Rectal smooth muscle tissue (tissue), 1 donor: Measurements from ENCODE around the gene GPR18.
"Not testable (repeated sequence)": the region's sequence is repeated elsewhere in the genome, so short reads cannot be mapped to it uniquely, and the experiment has no call there.

Experiments used
- H3K27ac ChIP-seq: one replicate; pipeline ENCODE4 v1.7.0; 2013; ENCODE audit warnings: low read depth, low read length, inconsistent platforms
- H3K27me3 ChIP-seq: one replicate; pipeline ENCODE4 v1.7.0; 2013; ENCODE audit warnings: low read length; ENCODE audit not compliant: control insufficient read depth, insufficient read depth
- H3K36me3 ChIP-seq: one replicate; pipeline ENCODE4 v1.7.0; 2013; ENCODE audit warnings: low read length; ENCODE audit not compliant: control insufficient read depth, insufficient read depth
- H3K4me1 ChIP-seq: one replicate; pipeline ENCODE4 v1.7.0; 2013; ENCODE audit warnings: low read length; ENCODE audit not compliant: control insufficient read depth, insufficient read depth
- H3K4me3 ChIP-seq: one replicate; pipeline ENCODE4 v1.7.0; 2013; ENCODE audit warnings: low read length
- H3K9ac ChIP-seq: one replicate; pipeline ENCODE4 v1.7.0; 2013; ENCODE audit warnings: low read length

GPR18 gene

DNA sequence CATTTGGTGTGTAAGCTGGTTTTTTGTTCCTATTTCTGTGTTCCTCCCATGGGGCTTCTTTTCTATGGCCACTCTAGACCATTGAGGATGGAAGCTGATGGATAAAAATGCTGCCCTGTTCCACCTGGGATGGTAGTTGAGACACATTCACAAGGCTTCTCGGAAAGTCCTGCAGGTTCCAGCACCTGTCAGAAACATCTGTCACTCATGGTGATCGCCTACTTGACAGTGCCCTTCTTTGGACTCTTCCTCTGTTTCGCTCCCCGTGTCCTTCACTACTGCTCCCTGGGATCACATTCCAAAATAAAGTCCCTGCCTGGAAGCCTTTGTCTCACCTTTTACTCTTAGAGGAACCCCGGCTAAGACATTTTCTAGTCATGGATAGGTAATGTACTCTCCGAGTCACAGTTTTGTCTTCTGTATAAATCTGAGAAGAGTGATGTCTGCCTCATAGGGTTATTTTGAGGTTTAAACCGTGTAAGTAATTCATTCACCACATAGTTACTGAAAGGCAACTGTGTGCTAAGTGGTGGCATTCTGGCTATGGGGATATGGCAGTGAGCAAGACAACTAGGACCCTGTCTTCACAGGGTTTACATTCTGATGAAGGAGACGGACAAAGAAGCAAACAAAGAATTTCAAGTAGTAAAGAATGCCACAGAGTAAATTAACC, 36.5 kb downstream of the GPR18 start:
- no peak overlapping the region for H3K9ac ChIP-seq
- peaks cover 11% of the 10 kb centered on the region for H3K4me1 ChIP-seq
- H3K4me3 ChIP-seq, result no peak overlapping the region
- no peaks in the 10 kb centered on the region for H3K36me3 ChIP-seq
- H3K27ac ChIP-seq, result no peak overlapping the region
- no peaks in the 10 kb centered on the region for H3K27me3 ChIP-seq

DNA sequence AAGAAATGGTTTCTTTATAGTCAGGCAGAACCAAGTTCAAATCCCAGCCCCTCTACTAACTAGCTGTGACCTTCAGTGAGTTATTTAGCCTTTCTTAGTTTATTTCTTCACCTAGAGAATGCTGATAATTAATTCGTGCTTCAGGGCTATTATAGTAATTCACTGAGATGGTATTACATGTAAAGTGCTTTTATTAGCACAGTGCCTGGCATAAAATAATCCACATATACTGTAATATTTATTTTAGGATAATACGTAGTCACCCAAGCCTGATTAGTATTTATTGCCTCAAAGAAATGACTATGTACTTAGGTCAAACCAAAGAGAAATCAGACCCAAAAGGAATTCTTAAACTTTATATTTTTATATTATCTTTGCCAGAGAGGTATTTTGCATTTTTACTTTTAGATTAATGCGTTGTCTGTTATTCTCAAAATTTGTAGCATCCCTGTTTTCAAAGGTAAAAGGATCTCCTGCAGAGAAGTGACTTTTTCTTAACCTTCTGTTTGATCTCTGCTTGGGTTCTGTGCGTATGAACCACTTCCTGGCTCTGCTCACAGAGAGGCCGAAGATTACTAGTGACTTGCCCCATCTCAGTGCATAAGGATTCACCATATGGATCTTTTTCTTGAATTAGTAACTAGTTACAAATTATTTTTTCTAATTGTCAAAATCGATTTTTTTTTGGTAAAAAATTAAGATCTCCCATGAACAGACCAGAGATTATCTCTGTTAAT, 37.8 kb downstream of the GPR18 start:
- H3K36me3 ChIP-seq, result no peaks in the 10 kb centered on the region
- no peak overlapping the region for H3K4me3 ChIP-seq
- no peak overlapping the region for H3K27ac ChIP-seq
- no peak overlapping the region for H3K9ac ChIP-seq
- H3K4me1 ChIP-seq, result peaks cover 9% of the 10 kb centered on the region
- H3K27me3 ChIP-seq, result no peaks in the 10 kb centered on the region

DNA sequence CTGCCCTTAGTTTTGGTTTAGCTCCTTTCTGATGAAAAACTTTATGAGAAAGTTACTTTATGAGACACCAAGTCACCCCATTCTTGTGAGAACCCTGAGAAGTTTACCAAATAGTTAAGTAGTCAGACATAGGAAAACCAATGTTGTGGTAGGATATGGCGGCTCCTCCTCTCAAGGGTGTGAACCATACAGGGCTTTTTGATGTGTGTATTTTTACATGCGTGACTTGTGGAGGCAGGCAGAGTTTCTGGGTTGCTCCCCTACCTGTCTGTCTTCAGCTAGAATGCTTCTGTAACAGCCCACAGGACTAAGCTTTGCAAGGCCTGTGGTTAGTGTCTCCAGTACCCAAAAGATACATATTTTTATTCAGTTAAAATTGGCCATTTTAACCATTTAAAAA, 39.2 kb downstream of the GPR18 start:
- no peak overlapping the region for H3K27ac ChIP-seq

DNA sequence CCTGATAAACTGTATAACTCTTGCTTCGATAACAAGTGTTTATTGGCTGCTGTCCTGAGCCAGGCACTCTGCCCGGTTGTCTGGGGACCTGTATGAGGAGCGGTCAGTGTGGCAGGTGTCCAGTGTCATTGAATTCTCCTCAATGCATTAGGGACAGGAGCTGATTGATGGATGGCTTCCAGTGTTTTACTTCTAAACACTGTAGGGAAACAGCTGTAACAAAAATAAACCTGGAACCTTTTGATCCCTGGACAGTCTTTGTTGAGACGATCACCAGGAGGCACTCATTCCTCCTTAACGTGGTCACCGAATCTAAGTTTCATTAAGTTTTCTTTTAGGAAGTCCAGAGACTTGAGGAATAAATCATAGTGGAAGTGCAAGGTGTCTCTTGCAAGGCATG, 39.6 kb downstream of the GPR18 start:
- Histone ChIP-seq H3K27me3 (no peaks in the 10 kb centered on the region), H3K36me3 (no peaks in the 10 kb centered on the region), H3K4me1 (peaks cover 9% of the 10 kb centered on the region), H3K27ac (peak overlapping the region; percentile 15), H3K4me3 (no peak overlapping the region), H3K9ac (no peak overlapping the region)

More for the DNA sequence above, 39.2 kb downstream of the GPR18 start:
- Histone ChIP-seq H3K27me3 (no peaks in the 10 kb centered on the region), H3K9ac (no peak overlapping the region), H3K4me3 (no peak overlapping the region), H3K4me1 (peaks cover 9% of the 10 kb centered on the region), H3K36me3 (no peaks in the 10 kb centered on the region)

DNA sequence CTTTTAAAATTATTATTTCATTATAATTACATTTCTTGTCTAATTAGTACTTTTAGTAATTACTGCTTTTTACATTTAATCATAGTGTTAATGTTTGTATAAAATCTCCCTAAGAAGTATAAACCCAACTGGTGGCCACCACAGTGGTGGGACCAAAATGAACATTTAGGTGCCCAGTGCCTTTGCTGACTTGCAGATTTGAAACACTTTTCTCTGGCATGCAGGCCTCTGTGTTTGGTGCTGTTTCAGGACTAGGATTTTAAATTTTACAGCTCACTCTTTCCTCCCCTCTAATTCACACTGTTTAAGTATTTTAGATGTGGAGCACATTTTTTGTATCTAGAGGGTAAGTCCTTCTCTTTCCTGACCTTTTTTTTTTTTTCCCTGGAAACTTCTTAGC, 40.1 kb downstream of the GPR18 start:
- H3K27me3 ChIP-seq, result no peaks in the 10 kb centered on the region
- no peak overlapping the region for H3K4me3 ChIP-seq
- H3K27ac ChIP-seq, result peak overlapping the region; percentile 15
- no peaks in the 10 kb centered on the region for H3K36me3 ChIP-seq
- H3K9ac ChIP-seq, result no peak overlapping the region
- H3K4me1 ChIP-seq, result peaks cover 9% of the 10 kb centered on the region

DNA sequence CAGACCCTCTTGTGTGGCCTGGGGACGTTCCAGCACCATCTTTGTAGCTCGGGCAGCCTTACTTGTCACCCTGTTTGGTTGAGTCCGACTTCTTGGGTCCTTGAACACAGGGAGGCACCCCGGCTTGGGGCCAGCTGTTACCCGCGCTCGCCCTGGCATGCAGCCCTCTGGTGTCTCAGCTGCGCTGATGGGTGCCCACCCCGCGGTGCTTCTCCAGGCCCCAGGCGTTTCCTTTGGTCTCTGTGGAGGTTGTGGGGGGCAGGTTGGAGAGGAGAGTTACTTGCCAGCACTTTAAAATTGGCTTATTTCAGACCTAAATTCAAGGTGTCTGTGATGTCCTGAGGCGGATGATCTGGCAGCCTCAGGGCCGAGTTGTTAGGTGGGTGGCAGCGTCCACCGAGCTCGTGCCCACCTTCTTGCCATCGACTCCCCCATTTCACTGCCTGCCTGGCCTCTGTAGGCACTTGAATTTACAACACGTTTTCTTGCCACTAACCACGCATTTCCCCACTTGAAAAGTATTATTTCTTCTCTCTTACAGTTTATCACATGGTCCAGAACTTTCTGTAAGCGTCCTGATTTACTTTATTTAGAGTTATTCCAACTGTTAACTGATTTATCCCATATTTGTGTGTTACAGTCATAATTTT, 40.6 kb downstream of the GPR18 start:
- Histone ChIP-seq H3K4me3 (no peak overlapping the region), H3K36me3 (no peaks in the 10 kb centered on the region), H3K27ac (no peak overlapping the region), H3K27me3 (no peaks in the 10 kb centered on the region), H3K9ac (no peak overlapping the region), H3K4me1 (peaks cover 9% of the 10 kb centered on the region)

DNA sequence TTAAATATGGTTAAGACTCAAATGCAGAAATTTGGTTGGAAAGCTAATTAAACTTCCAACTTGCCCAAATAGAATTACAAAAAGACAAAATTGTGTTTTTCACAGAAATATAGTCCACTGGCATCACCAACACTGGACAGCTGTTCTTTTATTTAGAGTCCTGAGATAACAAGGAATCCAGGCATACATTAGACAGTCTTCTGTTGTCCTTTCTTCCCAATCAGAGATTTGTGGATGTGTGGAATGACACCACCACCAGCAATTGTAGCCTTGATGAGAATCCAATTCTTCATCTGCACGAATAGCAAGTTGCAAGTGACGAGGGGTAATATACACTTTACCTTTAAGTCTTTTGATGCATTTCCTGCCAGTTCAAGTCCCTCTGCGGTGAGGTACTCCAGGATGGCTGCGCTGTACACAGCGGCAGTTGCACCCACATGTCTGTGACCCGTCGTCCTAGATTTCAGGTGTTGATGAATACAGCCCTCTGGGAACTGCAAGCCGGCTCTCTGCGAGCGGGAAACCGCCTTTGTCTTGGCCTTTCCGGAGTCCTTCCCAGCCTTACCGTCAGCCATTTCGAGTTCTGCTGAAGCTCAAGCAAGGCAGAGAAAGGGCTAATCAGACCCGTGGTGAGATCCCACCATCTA, 42.9 kb downstream of the GPR18 start:
- Histone ChIP-seq H3K9ac (no peak overlapping the region), H3K27ac (no peak overlapping the region), H3K27me3 (no peaks in the 10 kb centered on the region), H3K36me3 (no peaks in the 10 kb centered on the region), H3K4me1 (peaks cover 9% of the 10 kb centered on the region), H3K4me3 (no peak overlapping the region)

DNA sequence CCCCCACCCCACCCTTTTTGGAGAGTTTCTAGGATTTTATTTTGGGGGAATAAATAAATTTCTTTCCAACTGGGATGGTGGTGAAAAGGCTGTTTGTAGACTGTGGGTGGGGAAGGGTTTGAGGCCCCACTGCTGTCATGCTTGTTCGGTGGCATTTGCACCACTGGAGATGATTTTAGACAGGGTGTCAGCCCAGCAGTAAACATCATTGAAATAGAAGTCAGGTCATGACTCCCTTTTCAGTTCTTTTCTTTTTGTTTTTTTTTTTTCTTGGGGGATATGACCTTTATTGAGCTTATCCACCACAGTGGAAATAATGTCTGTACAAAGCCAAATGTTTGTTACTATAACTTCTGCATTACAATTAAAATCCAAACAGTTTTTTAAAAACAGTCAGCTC, 43.4 kb downstream of the GPR18 start:
- Histone ChIP-seq H3K9ac (no peak overlapping the region), H3K36me3 (no peaks in the 10 kb centered on the region), H3K27me3 (no peaks in the 10 kb centered on the region), H3K27ac (no peak overlapping the region), H3K4me3 (no peak overlapping the region), H3K4me1 (peaks cover 9% of the 10 kb centered on the region)

DNA sequence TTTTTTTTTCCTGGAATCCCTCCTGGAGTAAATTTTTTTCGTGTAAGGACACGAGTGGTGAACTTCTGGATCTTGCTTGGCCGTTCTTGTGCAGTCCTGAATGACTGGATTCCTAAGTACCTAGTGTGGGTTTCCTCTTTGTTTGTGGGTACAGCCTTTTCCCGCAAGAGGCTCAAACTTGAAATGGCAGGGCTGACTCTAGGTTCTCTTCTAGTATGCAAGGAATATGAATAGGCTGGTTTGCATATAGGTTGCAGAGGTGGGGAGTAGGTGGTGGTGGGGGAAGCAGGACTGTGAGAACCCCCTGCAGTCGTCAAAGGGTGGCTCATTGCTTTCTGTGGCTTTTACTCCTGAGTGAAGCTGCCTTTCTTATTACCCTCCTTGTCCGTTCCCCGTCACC, 43.9 kb downstream of the GPR18 start:
- Histone ChIP-seq H3K27ac (no peak overlapping the region), H3K27me3 (no peaks in the 10 kb centered on the region), H3K36me3 (no peaks in the 10 kb centered on the region), H3K4me1 (peaks cover 9% of the 10 kb centered on the region), H3K4me3 (no peak overlapping the region), H3K9ac (no peak overlapping the region)

DNA sequence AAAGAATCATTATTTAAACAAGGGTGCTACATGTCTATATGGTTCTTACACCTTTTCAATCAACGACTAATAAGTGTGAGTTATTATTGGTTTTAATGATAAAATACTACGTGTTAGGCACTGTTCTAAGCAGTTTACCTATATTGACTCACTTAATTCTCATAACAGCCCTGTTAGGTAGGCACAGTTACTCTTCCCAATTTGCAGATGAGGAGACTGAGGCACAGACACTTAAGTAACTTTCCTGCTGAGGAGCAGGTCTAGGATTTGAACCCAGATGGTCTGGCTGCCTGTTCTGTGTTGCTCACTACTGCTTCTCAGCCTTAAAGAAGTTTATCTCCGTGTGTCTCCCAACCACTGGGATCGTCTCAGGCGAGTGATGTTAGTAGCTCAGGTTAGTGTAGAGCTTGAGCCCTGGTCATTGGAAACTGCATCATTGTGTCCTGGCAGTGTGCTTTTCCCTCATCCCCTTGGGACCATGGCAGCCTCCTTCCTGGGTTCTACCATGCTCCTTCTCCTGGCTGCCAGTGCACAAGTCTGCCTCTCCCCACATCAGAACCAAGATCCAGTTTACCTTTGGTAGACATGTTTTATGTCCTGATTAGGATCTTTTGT, 46.7 kb downstream of the GPR18 start:
- no peaks in the 10 kb centered on the region for H3K27me3 ChIP-seq
- no peaks in the 10 kb centered on the region for H3K36me3 ChIP-seq
- H3K4me1 ChIP-seq, result no peaks in the 10 kb centered on the region
- no peak overlapping the region for H3K27ac ChIP-seq
- H3K4me3 ChIP-seq, result no peak overlapping the region
- no peak overlapping the region for H3K9ac ChIP-seq

DNA sequence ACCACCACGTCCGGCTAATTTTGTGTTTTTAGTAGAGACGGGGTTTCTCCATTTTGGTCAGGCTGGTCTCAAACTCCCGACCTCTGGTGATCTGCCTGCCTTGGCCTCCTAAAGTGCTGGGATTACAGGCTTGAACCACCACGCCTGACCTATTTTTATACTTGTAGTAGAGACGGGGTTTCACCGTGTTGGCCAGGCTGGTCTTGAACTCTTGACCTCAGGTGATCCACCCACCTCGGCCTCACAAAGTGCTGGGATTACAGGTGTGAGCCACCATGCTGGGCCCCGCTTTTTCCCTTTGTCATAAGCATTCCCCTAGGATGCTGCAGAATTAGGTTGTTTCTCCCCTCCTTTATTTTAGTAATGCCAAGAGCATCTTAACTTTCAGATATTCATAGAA, 47.6 kb downstream of the GPR18 start:
- H3K9ac ChIP-seq, H3K27ac ChIP-seq, H3K27me3 ChIP-seq, H3K36me3 ChIP-seq, H3K4me3 ChIP-seq, H3K4me1 ChIP-seq: not testable (repeated sequence)

DNA sequence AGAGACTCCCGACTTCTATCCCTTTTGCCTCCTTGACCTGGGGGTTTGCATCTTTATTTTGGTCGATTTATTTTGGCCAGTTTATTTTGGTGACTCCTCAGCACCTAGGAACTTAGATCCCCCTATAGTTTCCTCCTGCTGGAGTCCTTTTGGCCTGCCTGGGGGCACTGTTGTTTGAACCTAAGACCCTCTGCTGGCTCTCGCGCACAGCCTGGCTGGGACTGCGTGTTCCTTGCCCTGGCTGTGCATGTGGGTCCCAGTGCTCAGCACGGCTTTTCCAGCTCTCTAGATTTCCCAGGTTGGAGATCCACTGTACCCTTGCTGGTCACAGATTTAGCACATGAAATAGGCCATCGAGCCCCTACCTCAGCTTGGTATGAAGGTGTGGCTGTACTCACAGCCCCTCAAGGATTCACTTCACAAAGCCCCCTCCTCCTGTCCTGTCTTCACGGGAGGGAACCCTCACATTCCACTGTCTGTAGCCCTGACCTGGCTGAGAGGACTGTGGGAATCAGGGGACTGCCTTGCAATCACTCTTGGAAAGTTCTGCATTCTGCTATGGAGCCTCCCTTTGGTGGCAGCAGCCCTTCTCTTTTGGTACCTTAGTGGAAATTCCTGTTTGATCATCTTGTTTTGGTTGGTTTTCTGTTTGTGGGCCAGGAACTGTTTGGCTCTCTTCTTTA, 49.2 kb downstream of the GPR18 start:
- Histone ChIP-seq H3K4me1 (no peaks in the 10 kb centered on the region), H3K4me3 (no peak overlapping the region), H3K27me3 (no peaks in the 10 kb centered on the region), H3K27ac (no peak overlapping the region), H3K36me3 (no peaks in the 10 kb centered on the region), H3K9ac (no peak overlapping the region)
